GM18870 (cell line): ENCODE data around the gene FBXW12.

Source experiments
- ATAC-seq: cut with Tn5 transposase; IDR thresholded peaks from one replicate; pipeline ENCODE4 v1.9.1; 2021; ENCODE audit warnings: moderate library complexity; ENCODE audit not compliant: unreplicated experiment

Gene FBXW12

DNA sequence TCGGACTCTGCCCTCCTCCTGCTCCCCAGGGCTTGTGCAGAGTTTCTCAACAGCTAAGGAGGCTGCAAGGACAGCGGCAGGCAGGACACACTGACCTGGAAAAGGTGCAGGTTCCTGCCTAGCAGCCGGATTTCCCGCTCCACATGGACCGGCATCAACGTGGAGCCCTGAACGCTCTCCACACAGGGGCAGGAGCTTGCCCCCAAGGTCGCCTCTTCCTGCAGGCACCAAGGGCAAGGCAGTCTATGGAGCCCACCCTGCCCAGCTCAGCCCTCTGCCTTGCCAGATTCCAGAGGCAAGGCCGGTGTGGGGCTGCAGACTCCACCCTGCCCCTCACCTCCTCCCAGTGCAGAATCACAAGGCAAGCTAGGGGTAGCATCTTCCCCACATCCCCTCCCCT, 47.1 kb downstream of the FBXW12 start:
- no peak for ATAC-seq

GRCh38 chr3:48419597-48419996, 47.6 kb downstream of the FBXW12 start:
- ATAC-seq: no peak

DNA sequence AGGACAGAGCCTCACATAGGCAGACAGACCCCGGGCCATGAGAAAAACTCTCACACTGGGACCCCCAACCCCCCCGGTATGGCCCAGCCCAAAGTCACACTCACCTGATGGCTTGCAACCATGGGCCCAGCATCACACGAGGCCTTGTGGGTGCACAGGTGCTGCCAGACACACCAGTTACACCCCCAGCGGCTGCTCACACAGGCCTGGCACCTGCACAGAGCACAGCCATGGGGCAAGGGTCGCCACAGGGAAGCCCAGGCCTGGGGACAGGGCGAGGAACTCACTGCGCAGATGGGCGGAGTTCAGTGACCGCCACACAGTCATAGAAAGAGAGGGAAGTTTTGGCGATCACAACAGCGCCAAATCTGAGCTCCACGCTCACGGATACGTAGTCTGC, 48.5 kb downstream of the FBXW12 start:
- ATAC-seq: no peak

GRCh38 chr3:48422272-48422671, 50.3 kb downstream of the FBXW12 start:
- no peak for ATAC-seq

DNA sequence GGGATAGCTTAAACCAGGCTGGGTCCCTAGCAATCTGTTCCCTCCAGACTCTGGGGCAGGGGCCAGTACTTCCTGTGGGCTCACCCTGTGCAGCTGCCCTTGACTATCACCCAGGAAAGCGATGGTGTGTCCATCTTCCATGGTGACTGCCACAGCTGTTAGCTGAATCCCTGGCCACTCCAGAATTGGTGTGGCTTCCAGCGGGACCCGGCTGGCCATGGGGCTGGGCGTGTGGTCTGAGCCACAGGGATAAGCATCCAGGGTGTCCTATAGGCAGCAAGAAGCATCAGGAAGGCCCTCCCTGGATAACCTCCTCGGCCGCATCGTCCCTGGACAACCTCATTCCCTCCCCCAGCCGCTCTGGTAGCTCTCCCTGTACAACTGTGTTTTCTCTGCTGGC, 50.7 kb downstream of the FBXW12 start:
- no peak for ATAC-seq

DNA sequence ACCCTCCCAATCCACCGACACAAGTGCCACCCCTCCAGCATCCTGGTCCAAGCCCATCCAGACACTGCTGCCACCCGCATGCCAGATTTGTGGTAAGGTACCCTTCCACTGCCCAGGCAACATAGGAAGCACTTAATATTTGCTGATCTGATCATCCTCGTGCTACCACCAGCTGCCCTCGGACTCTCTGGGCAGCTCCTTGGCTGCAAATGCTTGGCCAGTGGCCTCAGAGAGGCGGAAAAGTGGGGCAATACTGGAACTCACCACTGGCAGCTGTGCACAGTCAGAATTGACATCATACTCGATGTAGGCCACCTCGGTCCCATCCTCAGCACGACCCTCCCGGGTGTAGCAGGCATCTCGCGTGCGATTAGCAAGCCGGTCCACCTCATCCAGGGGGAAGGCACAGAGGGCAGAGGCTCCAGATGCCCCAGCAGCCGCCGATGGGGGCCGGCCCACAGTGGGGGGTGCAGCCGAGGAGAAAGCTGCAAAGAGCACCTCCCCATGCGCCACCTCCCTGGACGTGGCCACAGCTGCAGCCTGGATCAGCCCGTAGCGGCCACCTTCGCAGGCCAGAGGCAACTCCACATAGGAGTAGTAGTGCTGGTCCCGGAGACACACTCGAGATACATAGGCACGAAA, 51.3 kb downstream of the FBXW12 start:
- no peak for ATAC-seq

GRCh38 chr3:48423883-48424695, 52.1 kb downstream of the FBXW12 start:
- no peak for ATAC-seq

- no peak for ATAC-seq
These were observed 53.3 kb downstream of the FBXW12 start for GRCh38 chr3:48425281-48425812.

DNA sequence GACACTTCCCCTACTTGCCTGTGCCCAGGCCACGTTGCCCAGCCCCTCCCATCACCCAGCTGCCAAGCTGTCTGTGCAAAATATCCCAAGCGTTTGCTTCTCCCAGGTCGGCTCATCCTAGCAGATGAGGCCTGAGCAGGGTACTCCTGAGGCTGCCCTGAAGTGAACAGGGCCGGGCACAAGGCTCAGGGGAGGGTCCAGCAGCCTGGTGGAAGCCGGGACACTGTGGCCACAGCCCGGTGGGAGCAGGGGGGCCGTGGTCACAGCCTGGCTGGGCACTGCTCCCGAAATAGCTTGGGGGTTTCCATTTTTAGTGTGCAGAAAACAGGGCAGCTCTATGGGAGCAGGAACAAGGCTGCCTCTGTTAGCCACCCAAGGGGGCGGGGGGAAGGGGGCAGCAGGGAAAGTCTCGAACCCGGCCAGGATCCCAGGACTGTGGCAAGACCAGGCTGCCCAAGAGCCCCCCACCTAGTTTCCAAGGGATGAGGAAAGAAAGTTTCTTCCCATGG, 54.4 kb downstream of the FBXW12 start:
- ATAC-seq: no peak

GRCh38 chr3:48426944-48427629, 55.1 kb downstream of the FBXW12 start:
- ATAC-seq: no peak

DNA sequence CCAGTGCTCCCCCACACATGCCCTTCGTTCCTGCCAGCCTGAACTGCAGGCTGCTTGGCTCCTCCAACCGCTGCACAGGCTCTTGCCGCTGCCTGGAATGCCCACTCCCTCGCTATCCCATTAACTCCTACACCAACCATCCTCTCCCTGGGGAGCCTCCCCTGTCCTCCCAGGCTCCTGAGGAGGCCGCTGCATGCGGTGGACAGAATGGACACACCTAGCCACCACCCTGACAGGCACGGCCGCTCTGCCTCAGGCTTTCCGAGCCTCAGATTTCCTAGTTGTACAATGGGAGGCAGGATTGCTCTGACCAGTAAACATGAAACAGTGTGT, 55.6 kb downstream of the FBXW12 start:
- no peak for ATAC-seq

DNA sequence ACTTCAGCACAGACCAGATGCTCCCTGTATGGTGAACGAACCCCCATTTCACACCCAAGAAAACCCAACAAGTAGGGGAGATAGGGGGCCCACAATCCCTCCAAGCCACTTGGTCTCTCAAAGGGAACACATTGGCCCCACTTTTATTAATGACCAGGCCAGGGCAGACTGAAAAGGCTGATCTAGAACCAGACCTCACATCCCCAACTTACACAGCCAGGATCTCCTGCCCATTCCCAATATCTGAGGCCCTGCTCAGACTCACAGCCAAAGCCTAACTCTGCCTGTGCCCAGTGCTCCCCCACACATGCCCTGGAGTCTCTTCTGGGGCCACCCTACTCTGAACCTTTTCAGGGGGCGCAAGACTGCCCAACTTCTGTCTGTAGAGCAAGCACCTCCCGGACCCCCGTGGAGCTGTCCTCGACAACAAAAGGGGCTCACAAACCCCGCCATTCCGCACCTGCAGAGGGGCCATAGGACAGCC, 56.1 kb downstream of the FBXW12 start:
- ATAC-seq: no peak

DNA sequence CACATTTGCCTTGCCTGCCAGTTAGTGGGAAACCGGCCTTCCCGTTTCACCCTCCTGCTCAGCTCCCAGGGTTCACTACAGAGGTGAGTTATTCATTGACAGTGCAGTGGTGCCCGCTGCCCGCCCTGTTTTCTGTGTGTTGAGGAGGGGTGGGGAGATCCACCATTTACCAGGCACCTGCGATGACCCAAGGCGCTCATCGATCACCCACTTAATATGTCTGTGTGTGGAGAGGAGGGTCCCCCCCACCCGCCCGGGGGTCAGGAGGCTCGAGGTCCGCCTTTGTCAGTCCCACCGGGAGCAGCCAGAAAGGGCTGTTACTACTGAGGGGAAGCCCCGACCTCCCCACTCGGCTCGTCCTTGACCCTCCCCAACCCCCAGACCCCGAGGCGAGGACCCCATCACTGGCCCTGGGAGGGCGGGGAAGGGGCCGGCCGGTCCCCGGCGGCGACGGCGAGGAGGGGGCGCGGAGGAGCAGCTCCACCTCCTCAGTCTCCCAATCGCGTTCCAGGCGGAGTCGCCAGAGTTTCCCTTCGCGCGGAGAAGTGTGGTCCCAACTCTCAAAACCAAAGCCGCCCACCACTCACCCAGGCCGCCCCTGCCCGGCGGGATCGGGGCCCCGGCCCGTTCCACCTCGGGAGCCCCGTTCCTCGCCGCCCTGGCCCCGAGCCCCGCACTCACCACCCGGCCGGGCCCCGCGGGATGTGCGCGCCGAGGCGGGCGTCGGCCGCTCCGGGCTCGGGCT, 56.7 kb downstream of the FBXW12 start:
- no peak for ATAC-seq

- no peak for ATAC-seq
These were observed 57.4 kb downstream of the FBXW12 start for GRCh38 chr3:48429317-48429959.

DNA sequence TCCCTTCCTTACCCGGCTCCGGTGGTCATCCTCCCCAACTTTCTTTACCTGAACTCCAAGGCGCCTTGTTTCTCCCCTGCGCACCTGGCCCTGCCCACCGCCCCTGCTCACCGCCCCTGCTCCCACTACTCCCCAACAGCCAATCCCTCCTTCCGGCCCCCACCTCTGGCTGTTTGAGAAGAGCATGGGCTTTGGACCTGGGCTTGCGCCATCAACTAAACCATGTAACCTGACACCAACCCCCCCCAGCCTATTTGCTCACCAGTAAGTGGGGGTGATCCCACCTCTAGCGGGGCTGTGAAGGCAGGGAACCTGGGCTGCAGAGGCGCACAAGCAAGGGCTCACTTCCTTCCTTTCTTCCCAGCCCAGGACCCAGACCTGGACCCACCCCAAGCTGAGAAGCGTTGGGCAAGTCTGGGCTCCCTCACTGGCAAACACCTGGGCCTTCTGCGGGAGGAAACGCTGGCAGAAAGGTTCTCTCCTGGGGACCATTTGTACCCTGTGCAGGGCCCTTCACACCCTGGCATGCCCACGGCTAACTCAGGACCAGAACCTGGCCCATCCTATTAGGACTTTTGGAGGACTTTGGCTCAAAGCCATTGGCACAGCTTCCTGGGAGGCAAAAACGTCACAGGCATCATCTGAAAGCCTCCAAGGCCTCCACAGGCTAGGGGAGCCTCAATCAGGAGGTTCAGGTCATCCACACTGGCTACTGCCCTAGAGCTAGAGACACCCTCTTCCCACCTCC, 58.1 kb downstream of the FBXW12 start, which contains the start of gene PLXNB1:
Gene PLXNB1, minus strand, starts transcription at position 127 of the 748 bp plus-strand sequence. CDS start 5,475 bp downstream, outside the sequence.
- ATAC-seq: no peak

GRCh38 chr3:48430708-48431101, 58.7 kb downstream of the FBXW12 start:
- ATAC-seq: no peak

DNA sequence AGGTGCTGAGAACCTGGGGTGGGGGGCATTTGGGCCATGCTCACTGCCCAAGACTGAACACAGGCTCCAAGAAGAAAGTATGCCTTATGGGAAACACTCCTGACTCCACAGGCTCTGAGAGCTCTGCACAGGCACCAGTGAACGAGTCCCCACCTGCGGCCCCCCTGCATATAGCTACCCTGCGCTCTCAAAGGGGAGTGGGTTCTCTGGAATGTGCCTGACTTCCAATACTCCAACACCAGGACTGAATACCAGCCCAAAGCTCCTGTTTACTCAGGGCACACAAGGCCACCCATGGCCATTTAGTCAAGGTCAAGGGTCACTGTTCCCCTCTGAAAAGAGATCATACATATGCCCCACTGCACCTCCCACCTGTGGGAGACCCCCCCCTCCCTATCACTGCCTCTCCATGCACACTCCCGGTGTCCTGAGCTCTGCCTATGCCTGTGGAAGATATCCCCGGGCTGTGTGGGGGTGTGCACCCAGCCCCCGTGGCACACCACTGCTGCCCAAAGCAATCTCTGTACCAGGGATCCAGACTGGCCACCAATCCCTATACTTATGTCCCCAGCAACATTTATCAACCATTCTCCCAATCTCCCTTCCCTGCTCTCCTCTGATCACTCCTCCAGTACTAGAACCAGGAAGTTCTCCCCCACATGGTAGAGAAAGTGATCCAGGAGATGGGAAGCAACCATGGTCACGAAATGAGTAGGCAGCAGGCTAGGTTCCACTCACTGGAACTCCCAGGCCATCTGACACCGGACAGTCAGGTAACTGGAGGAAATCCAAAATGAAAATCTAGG, 59.4 kb downstream of the FBXW12 start:
- no peak for ATAC-seq
